K562 (cell line): ENCODE results near the gene C10orf53. TPM values are rescaled to one million over a fixed set of nuclear protein-coding genes. Genes with fewer than 3 reads are reported as not detected.

Experiments
- ATAC-seq: fragments of 200-7000 bp; cut with Tn5 transposase; 3 replicates; pipeline ENCODE4 v1.9.1; 2020; ENCODE audit warnings: moderate library complexity
- BruUV-seq: library from RNA; stranded (reverse); fragments of 400-500 nt; replicated peaks from 2 replicates; lab custom pipeline; 2021; lab: Mats Ljungman, UMichigan
- CTCF ChIA-PET: fragments of 300-600 bp; formaldehyde crosslinking; extraction: SDS; loops from one replicate; lab custom pipeline; 2021; ENCODE audit warnings: low intra/inter-chr PET ratio; lab: Yijun Ruan, JAX
- POLR2A ChIA-PET: fragments of 300-600, 350-650 bp; sonication (Branson Sonifier 250); formaldehyde crosslinking; extraction: SDS; loops from one replicate; lab custom pipeline; 2021; ENCODE audit warnings: antibody characterized with exemption, inconsistent platforms; lab: Yijun Ruan, JAX
- DNase-seq, 4 experiments: peaks; one replicate each; pipeline versions ENCODE4 v3.0.0 to v3.0.0-alpha.2; 2011 to 2018; ENCODE audit warnings: low spot score in 3 of 4, mixed read lengths in 3 of 4; ENCODE audit errors: extremely low read depth in 1 of 4
- FAIRE-seq: peaks from 2 replicates; lab custom pipeline; 2011; peaks lifted over from hg19 to GRCh38; lab: Jason Lieb, UNC
- H2AFZ ChIP-seq: 2 replicates; pipeline ENCODE4 v1.6.0; 2011; ENCODE audit warnings: low read depth, low read length, control low read depth, inconsistent platforms
- H3K27ac ChIP-seq: fragments of 200-600 bp; 3 replicates; pipeline ENCODE4 v1.8.0; 2011; ENCODE audit warnings: low read depth, mild to moderate bottlenecking, control low read depth, inconsistent platforms, low read length, moderate library complexity, mixed read lengths; ENCODE audit errors: extremely low read depth
- H3K27me3 ChIP-seq, 2 experiments: fragments of 300-600 bp in 1 of 2; 2 replicates in 1 of 2; 3 replicates in 1 of 2; pipeline versions ENCODE4 v1.6.0 to v1.8.0; 2011; ENCODE audit warnings: inconsistent platforms in 2 of 2, low read length in 2 of 2, mild to moderate bottlenecking in 1 of 2, mixed read lengths in 1 of 2, moderate library complexity in 1 of 2; ENCODE audit not compliant: control insufficient read depth in 2 of 2, insufficient read depth in 2 of 2
- H3K36me3 ChIP-seq: fragments of 300-600 bp; 3 replicates; pipeline ENCODE4 v1.8.0; 2011; ENCODE audit warnings: mild to moderate bottlenecking, low read length, inconsistent platforms; ENCODE audit not compliant: control insufficient read depth, insufficient read depth
- H3K4me1 ChIP-seq, 2 experiments: fragments of 200-600 bp in 1 of 2; replicated peaks in 1 of 2; 2 replicates in 1 of 2; 3 replicates in 1 of 2; pipeline versions ENCODE4 v1.5.1 to v1.8.0; 2011; ENCODE audit warnings: inconsistent platforms in 2 of 2, low read length in 2 of 2, mild to moderate bottlenecking in 1 of 2, mixed read lengths in 1 of 2, moderate library complexity in 1 of 2; ENCODE audit not compliant: control insufficient read depth in 2 of 2, insufficient read depth in 2 of 2
- H3K4me2 ChIP-seq: 2 replicates; pipeline ENCODE4 v1.6.1; 2011; ENCODE audit warnings: low read length, control low read depth, inconsistent platforms, mixed read lengths; ENCODE audit not compliant: insufficient read depth
- H3K4me3 ChIP-seq: fragments of 200-600 bp; sonication (generic), shearing (Covaris generic); 2 replicates; pipeline ENCODE4 v1.5.1; 2016; ENCODE audit warnings: control low read depth, inconsistent platforms
- H3K79me2 ChIP-seq: fragments of 200-600 bp; 3 replicates; pipeline ENCODE4 v1.8.0; 2011; ENCODE audit warnings: low read length, inconsistent platforms; ENCODE audit not compliant: control insufficient read depth, insufficient read depth
- H3K9ac ChIP-seq, 2 experiments: 2 replicates each; pipeline versions ENCODE4 v1.6.0 to v1.6.1; 2011; ENCODE audit warnings: low read depth in 2 of 2, low read length in 2 of 2, control low read depth in 1 of 2, inconsistent platforms in 1 of 2, mild to moderate bottlenecking in 1 of 2, mixed read lengths in 1 of 2; ENCODE audit not compliant: insufficient read depth in 1 of 2
- H3K9me1 ChIP-seq: one replicate; pipeline ENCODE4 v1.6.0; 2011; ENCODE audit warnings: inconsistent platforms, mild to moderate bottlenecking, low read length, moderate library complexity; ENCODE audit not compliant: control insufficient read depth, insufficient read depth
- H3K9me3 ChIP-seq: replicated peaks from 2 replicates; pipeline ENCODE4 v1.5.1; 2011; ENCODE audit warnings: low read depth, low read length, inconsistent platforms; ENCODE audit not compliant: control insufficient read depth, insufficient read depth
- H4K20me1 ChIP-seq: replicated peaks from 2 replicates; pipeline ENCODE4 v1.6.1; 2011; ENCODE audit warnings: low read length, inconsistent platforms, mixed read lengths; ENCODE audit not compliant: control insufficient read depth, insufficient read depth
- ATF2 ChIP-seq: sonication (generic); formaldehyde crosslinking; IDR thresholded peaks from 2 replicates; pipeline ENCODE4 v1.8.1; 2022; ENCODE audit warnings: missing genetic modification reagents
- CHCHD3 ChIP-seq: fragments of 250-450 bp; sonication (Bioruptor Pico); IDR thresholded peaks from 2 replicates; pipeline ENCODE4 v2.1.2; 2022; ENCODE audit warnings: mild to moderate bottlenecking
- ELF2 ChIP-seq: fragments of 250-450 bp; sonication (Bioruptor Pico); IDR thresholded peaks from 2 replicates; pipeline ENCODE4 v1.5.0; 2021; ENCODE audit warnings: mild to moderate bottlenecking
- ETV5 ChIP-seq: sonication (generic); formaldehyde crosslinking; IDR thresholded peaks from 2 replicates; pipeline ENCODE4 v1.4.0; 2020; ENCODE audit warnings: low read depth, mild to moderate bottlenecking, missing genetic modification reagents
- ILK ChIP-seq: fragments of 450-650 bp; IDR thresholded peaks from 2 replicates; pipeline ENCODE4 v1.6.1; 2016; ENCODE audit warnings: missing genetic modification characterization, low read depth, mild to moderate bottlenecking, missing compliant biosample characterization, moderate library complexity, borderline replicate concordance
- L3MBTL2 ChIP-seq: fragments of 450-650 bp; IDR thresholded peaks from 2 replicates; pipeline ENCODE4 v1.6.1; 2016; ENCODE audit warnings: mild to moderate bottlenecking, moderate library complexity
- MEF2A ChIP-seq: IDR thresholded peaks from 2 replicates; pipeline ENCODE4 v1.6.1; 2011; ENCODE audit warnings: low read depth, mild to moderate bottlenecking, low read length, moderate library complexity; ENCODE audit not compliant: control insufficient read depth
- MEF2D ChIP-seq: conservative IDR thresholded peaks from 2 replicates; pipeline ENCODE4 v1.6.1; 2016; ENCODE audit warnings: low read depth, missing genetic modification characterization, missing compliant biosample characterization
- NBN ChIP-seq: fragments of 450-650 bp; IDR thresholded peaks from 2 replicates; pipeline ENCODE4 v1.6.1; 2016; ENCODE audit warnings: low read depth, mild to moderate bottlenecking
- SMAD3 ChIP-seq: fragments of 450-650 bp; formaldehyde crosslinking; conservative IDR thresholded peaks from 2 replicates; pipeline ENCODE4 v1.4.0; 2020; ENCODE audit warnings: mild to moderate bottlenecking
- SMARCA5 ChIP-seq: fragments of 450-650 bp; IDR thresholded peaks from 2 replicates; pipeline ENCODE4 v1.6.1; 2016
- STAT5A ChIP-seq: IDR thresholded peaks from 2 replicates; pipeline ENCODE4 v1.6.1; 2012; ENCODE audit warnings: low read length, inconsistent platforms, borderline replicate concordance
- TCF3 ChIP-seq: sonication (generic); formaldehyde crosslinking; IDR thresholded peaks from 2 replicates; pipeline ENCODE4 v1.4.0; 2020; ENCODE audit warnings: mild to moderate bottlenecking, missing genetic modification reagents
- TSC22D4 ChIP-seq: fragments of 450-650 bp; IDR thresholded peaks from 2 replicates; pipeline ENCODE4 v1.6.1; 2016; ENCODE audit warnings: missing genetic modification characterization, missing biosample characterization, control low read depth
- U2AF1 ChIP-seq: fragments of 200-400 bp; formaldehyde crosslinking; optimal IDR thresholded peaks from 2 replicates; pipeline ENCODE3; 2017; ENCODE audit warnings: mild to moderate bottlenecking, low read depth, low read length, moderate library complexity
- ZFP1 ChIP-seq: fragments of 450-650 bp; formaldehyde crosslinking; IDR thresholded peaks from 2 replicates; pipeline ENCODE4 v1.4.0; 2020; ENCODE audit warnings: mild to moderate bottlenecking, mixed read lengths
- WGBS: fragments of 100-300 bp; shearing (Covaris generic); methylation state at CpG from one replicate; pipeline ENCODE4 v1.1.6; 2016; ENCODE audit warnings: low coverage, mixed read lengths; ENCODE audit not compliant: insufficient coverage; ENCODE audit errors: missing lambda C conversion rate; 5-methylcytosine and 5-hydroxymethylcytosine counted together
- in situ Hi-C: fragments of 300-500 bp; cut with MboI; formaldehyde crosslinking; loops from 4 replicates; pipeline ENCODE4 v1.15.0; 2018; ENCODE audit warnings: inconsistent platforms, mixed read lengths
- intact Hi-C: fragments of 100-400 bp; cut with micrococcal nuclease; formaldehyde crosslinking; loops from 2 replicates; pipeline ENCODE4 v1.14.2; 2022
- polyA plus RNA-seq, 8 experiments: library from polyadenylated mRNA; depleted of rRNA in 4 of 8; stranded (reverse) in 5 of 8; unstranded in 3 of 8; fragments of >200 nt; fragmentation: Nextera tagmentation in 2 of 8; fragmentation: Illumina TruSeq in 1 of 8; extraction: Ambion mirVana in 2 of 8; extraction: Trizol in 1 of 8; gene quantifications; 2 replicates each; pipeline versions ENCODE4 v1.2.1 to v1.2.3, GENCODE V29; 2011 to 2014; ENCODE audit warnings: inconsistent platforms in 1 of 8, missing spikeins in 1 of 8
- total RNA-seq, 7 experiments: library from RNA; depleted of rRNA in 6 of 7; stranded (reverse); fragments of >200 nt in 6 of 7; fragmentation: Illumina TruSeq in 2 of 7; extraction: Trizol in 2 of 7; gene quantifications; 2 replicates each; pipeline versions ENCODE4 v1.2.1 to v1.2.3, GENCODE V29; 2011 to 2021; ENCODE audit warnings: low replicate concordance in 1 of 7

C10orf53 gene
- total and polyA plus RNA-seq, 9 of the 15 experiments (the other 6 are each of a cell fraction or from before 2014, with no cell fraction given) = not detected

- ATAC-seq = no peak
- H3K9me1 ChIP-seq = no peaks in the 10 kb centered on the region
- peak in 1 of 4 experiments; percentile 3 for DNase-seq
- no TSS peak for BruUV-seq
- no peak overlapping the region for H3K4me2 ChIP-seq
- H2AFZ ChIP-seq = no peak overlapping the region
- CTCF ChIA-PET = no interaction called here
- H3K9me3 ChIP-seq = no peaks in the 10 kb centered on the region
- peaks cover 0 to 36% of the 10 kb centered on the region in 2 experiments for H3K27me3 ChIP-seq
- no peak overlapping the region for H3K9ac ChIP-seq
- no peak overlapping the region for H3K4me3 ChIP-seq
- TF ChIP-seq SMAD3 (CRISPR knock-in tag) (no peak), U2AF1 (no peak), ILK (no peak), ATF2 (CRISPR knock-in tag) (no peak), MEF2A (no peak), NBN (no peak), TCF3 (CRISPR knock-in tag) (no peak), TSC22D4 (tag) (no peak), ELF2 (CRISPR knock-in tag) (no peak), STAT5A (no peak), CHCHD3 (no peak), ZFP1 (CRISPR knock-in tag) (no peak), SMARCA5 (no peak), L3MBTL2 (no peak), MEF2D (tag) (no peak), ETV5 (CRISPR knock-in tag) (no peak)
- no peaks in the 10 kb centered on the region for H3K79me2 ChIP-seq
- WGBS = 1% methylated on average over 15 of the region's 15 CpGs
- in situ Hi-C loops = no loop called here
- 0 out of 2 replicates have a peak, but pooled peaks cover 4% of the 10 kb centered on the region for H4K20me1 ChIP-seq
- intact Hi-C loops = no loop called here
- FAIRE-seq = no peak
- POLR2A ChIA-PET = interaction anchor here (0.5 kb wide), 1 partner anchor 240 kb away, joined by 3 read pairs; no protein-coding TSS in a partner anchor
- H3K36me3 ChIP-seq = no peaks in the 10 kb centered on the region
- no peak overlapping the region for H3K27ac ChIP-seq
- no peaks in the 10 kb centered on the region for H3K4me1 ChIP-seq
These were observed 17.2 kb upstream of the C10orf53 start for GRCh38 chr10:49662169-49662830.
